CD4-positive, alpha-beta T cell (primary cell): ENCODE data around the gene COPZ1. TPM values are rescaled to one million over a fixed set of nuclear protein-coding genes. Genes with fewer than 3 reads are reported as not detected.

Experiments used
- ATAC-seq: fragments of 200-7000 bp; cut with Tn5 transposase; one replicate; pipeline ENCODE4 v1.10.0; 2022; ENCODE audit warnings: mild to moderate bottlenecking; ENCODE audit not compliant: poor library complexity
- CTCF ChIA-PET: fragments of 350-600 bp; sonication (Branson Sonifier 250); formaldehyde crosslinking; loops from one replicate; lab custom pipeline; 2021; ENCODE audit warnings: antibody characterized with exemption, inconsistent platforms; lab: Charles Lee
- POLR2A ChIA-PET: fragments of 350-600 bp; sonication (Branson Sonifier 250); formaldehyde crosslinking; loops from one replicate; lab custom pipeline; 2021; ENCODE audit warnings: antibody characterized with exemption, inconsistent platforms; lab: Charles Lee
- DNase-seq, 14 experiments: peaks; one replicate each; pipeline ENCODE4 v3.0.0-alpha.2; 2013 to 2020; ENCODE audit warnings: mixed read lengths in 2 of 14
- H3K27ac ChIP-seq, 2 donors: one replicate each; pipeline versions ENCODE4 v1.5.1 to v1.7.0; 2013; ENCODE audit warnings: low read length in 2 of 2, low read depth in 1 of 2, mild to moderate bottlenecking in 1 of 2
- H3K27me3 ChIP-seq, 2 experiments: 1 replicate in 1 of 2; 2 replicates in 1 of 2; pipeline versions ENCODE4 v1.6.1 to v1.7.0; 2013; ENCODE audit warnings: low read length in 2 of 2, control low read depth in 1 of 2, mild to moderate bottlenecking in 1 of 2, moderate library complexity in 1 of 2; ENCODE audit not compliant: insufficient read depth in 2 of 2, control insufficient read depth in 1 of 2
- H3K36me3 ChIP-seq: one replicate; pipeline ENCODE4 v1.6.1; 2013; ENCODE audit warnings: low read length, control low read depth; ENCODE audit not compliant: insufficient read depth
- H3K4me1 ChIP-seq: one replicate; pipeline ENCODE4 v1.6.1; 2013; ENCODE audit warnings: low read length, control low read depth; ENCODE audit not compliant: insufficient read depth
- H3K4me3 ChIP-seq: one replicate; pipeline ENCODE4 v1.5.1; 2013; ENCODE audit warnings: mild to moderate bottlenecking, low read length, moderate library complexity
- H3K9me3 ChIP-seq, 2 experiments: 1 replicate in 1 of 2; 2 replicates in 1 of 2; pipeline versions ENCODE4 v1.6.1 to v1.7.0; 2013; ENCODE audit warnings: low read length in 2 of 2, mild to moderate bottlenecking in 2 of 2, control low read depth in 1 of 2, moderate library complexity in 1 of 2; ENCODE audit not compliant: control insufficient read depth in 1 of 2, insufficient read depth in 1 of 2
- H3K27ac Mint-ChIP-seq: one replicate; pipeline ENCODE4 v1.8.0; 2020; ENCODE audit warnings: mixed read lengths
- H3K27me3 Mint-ChIP-seq: one replicate; pipeline ENCODE4 v1.8.0; 2021; ENCODE audit warnings: mixed read lengths
- H3K36me3 Mint-ChIP-seq: one replicate; pipeline ENCODE4 v1.8.0; 2021; ENCODE audit warnings: low read depth, mixed read lengths
- H3K4me1 Mint-ChIP-seq: one replicate; pipeline ENCODE4 v1.8.0; 2021; ENCODE audit warnings: low read depth, mixed read lengths
- H3K4me3 Mint-ChIP-seq: one replicate; pipeline ENCODE4 v1.8.0; 2020; ENCODE audit warnings: mild to moderate bottlenecking, mixed read lengths
- H3K9me3 Mint-ChIP-seq: one replicate; pipeline ENCODE4 v1.8.0; 2020; ENCODE audit warnings: mixed read lengths
- CTCF ChIP-seq: fragments of 200-600 bp; IDR thresholded peaks from one replicate; pipeline ENCODE4 v1.8.0; 2022; ENCODE audit warnings: antibody characterized with exemption, mild to moderate bottlenecking
- intact Hi-C, 2 experiments: fragments of 100-400 bp; cut with DNase I in 1 of 2; cut with micrococcal nuclease in 1 of 2; formaldehyde crosslinking; loops; one replicate each; pipeline versions ENCODE4 v1.15.1 to v1.9.0; 2023 to 2025; cut with DNase I, micrococcal nuclease
- total RNA-seq, 174 experiments: library from RNA in 2 of 174; stranded (reverse) in 2 of 174; gene quantifications; one replicate each; pipeline ENCODE4 v1.2.3 and lab custom pipeline; 2021 to 2026

The COPZ1 gene
- total RNA-seq, 2 experiments from 2014 or later: 31.2 to 33.9 TPM

- POLR2A ChIA-PET: no interaction called here
- H3K36me3 Mint-ChIP-seq: peaks cover 5% of the 10 kb centered on the region
- H3K27ac ChIP-seq: no peak overlapping the region
- no peak for TF ChIP-seq CTCF
- ATAC-seq (no peak), DNase-seq (no peak)
- H3K27me3 Mint-ChIP-seq: no peaks in the 10 kb centered on the region
- H3K27me3 ChIP-seq: no peaks in the 10 kb centered on the region
- peaks cover 3% of the 10 kb centered on the region for H3K36me3 ChIP-seq
- peak overlapping the region; percentile 19 for H3K27ac Mint-ChIP-seq
- H3K4me1 ChIP-seq: peaks cover 36% of the 10 kb centered on the region
- intact Hi-C loops: no loop called here
- CTCF ChIA-PET: interaction anchor here (1.1 to 1.6 kb wide), 2 partner anchors 9 to 11 kb away, joined by 3 to 4 read pairs; no protein-coding TSS in a partner anchor
- no peak overlapping the region for H3K4me3 ChIP-seq
- no peaks in the 10 kb centered on the region for H3K9me3 Mint-ChIP-seq
- peaks cover 35% of the 10 kb centered on the region for H3K4me1 Mint-ChIP-seq
- no peak overlapping the region for H3K4me3 Mint-ChIP-seq
- no peaks in the 10 kb centered on the region for H3K9me3 ChIP-seq
Measured at GRCh38 chr12:54388237-54389133, 63.6 kb downstream of the COPZ1 start.

- intact Hi-C loops: no loop called here
- H3K4me3 ChIP-seq: no peak overlapping the region
- no peak overlapping the region for H3K27ac ChIP-seq
- peaks cover 42% of the 10 kb centered on the region for H3K4me1 ChIP-seq
- Mint-ChIP-seq H3K27me3 (no peaks in the 10 kb centered on the region), H3K27ac (no peak overlapping the region), H3K36me3 (peaks cover 12% of the 10 kb centered on the region), H3K4me3 (peak overlapping the region; percentile 75), H3K4me1 (peaks cover 41% of the 10 kb centered on the region), H3K9me3 (no peaks in the 10 kb centered on the region)
- no peaks in the 10 kb centered on the region for H3K9me3 ChIP-seq
- ChIA-PET POLR2A (no interaction called here), CTCF (interaction anchor here (2.7 kb wide), 1 partner anchor 10 kb away, joined by 10 read pairs; no protein-coding TSS in a partner anchor)
- TF ChIP-seq CTCF: no peak
- peak in 1 of 14 experiments; percentile 23 for DNase-seq
- ATAC-seq: no peak
- H3K27me3 ChIP-seq: no peaks in the 10 kb centered on the region
- peaks cover 8% of the 10 kb centered on the region for H3K36me3 ChIP-seq
Measured at GRCh38 chr12:54389134-54389508, 64.2 kb downstream of the COPZ1 start.

GRCh38 chr12:54389607-54390175, 64.8 kb downstream of the COPZ1 start:
- H3K27ac Mint-ChIP-seq: peak overlapping the region; percentile 65
- H3K4me3 Mint-ChIP-seq: peak overlapping the region; percentile 75

More at GRCh38 chr12:54389607-54390175, 64.8 kb downstream of the COPZ1 start:
- intact Hi-C loops: no loop called here
- H3K9me3 Mint-ChIP-seq: no peaks in the 10 kb centered on the region
- peaks cover 46% of the 10 kb centered on the region for H3K4me1 ChIP-seq
- POLR2A ChIA-PET: no interaction called here
- no peaks in the 10 kb centered on the region for H3K9me3 ChIP-seq
- H3K27me3 Mint-ChIP-seq: no peaks in the 10 kb centered on the region
- no peaks in the 10 kb centered on the region for H3K27me3 ChIP-seq
- H3K36me3 Mint-ChIP-seq: peaks cover 17% of the 10 kb centered on the region
- peaks cover 13% of the 10 kb centered on the region for H3K36me3 ChIP-seq
- no peak overlapping the region for H3K27ac ChIP-seq
- H3K4me3 ChIP-seq: no peak overlapping the region
- peak in 1 of 14 experiments; percentile 20 for DNase-seq
- no peak for TF ChIP-seq CTCF
- peaks cover 46% of the 10 kb centered on the region for H3K4me1 Mint-ChIP-seq
- CTCF ChIA-PET: interaction anchor here (2.7 kb wide), 1 partner anchor 9 kb away, joined by 10 read pairs; no protein-coding TSS in a partner anchor
- no peak for ATAC-seq
